ENCODE data around the gene KRT80. TPM values are rescaled to one million over a fixed set of nuclear protein-coding genes. Genes with fewer than 3 reads are reported as not detected.

KRT80 gene
- total RNA-seq, 4 donors from 2014 or later, result 0.16 to 0.54 (median 0.31) TPM; not detected in 1

DNA sequence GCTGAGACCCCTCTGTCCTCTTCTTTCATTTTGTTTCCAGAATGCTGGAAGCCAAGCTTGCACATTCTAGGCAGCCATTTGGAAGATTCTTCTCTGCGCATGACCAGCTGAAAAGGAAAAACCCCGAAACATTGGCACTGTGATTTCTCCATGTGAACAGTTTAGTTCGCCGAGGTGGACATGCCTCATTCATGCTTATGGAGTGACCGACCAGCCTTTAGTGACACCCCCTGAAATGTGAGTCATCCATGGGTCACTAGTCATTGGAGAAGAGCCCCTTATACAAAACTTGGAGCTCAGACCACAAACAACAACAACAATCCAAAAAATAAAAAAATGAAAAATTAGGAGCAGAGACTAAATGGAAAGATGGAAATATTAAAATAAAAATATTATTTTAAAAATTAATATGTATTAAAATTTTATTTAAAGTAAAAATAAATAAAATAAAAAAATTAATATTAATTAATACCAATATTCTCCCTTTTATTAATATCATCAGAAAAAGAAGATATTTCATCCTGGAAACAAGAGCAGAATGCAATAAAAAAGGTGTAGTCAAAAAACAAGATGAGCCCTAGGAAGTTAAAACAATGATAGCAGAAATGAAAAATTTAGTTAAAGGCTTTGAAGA lies 31.7 kb upstream of the KRT80 start:
- H3K9me3 ChIP-seq, result no peaks in the 10 kb centered on the region
- TF ChIP-seq EP300 (IDR thresholded peaks at IDR 0.05) (no peak), POLR2A (IDR thresholded peaks at IDR 0.05) (no peak), POLR2AphosphoS5 (IDR thresholded peaks at IDR 0.05) (no peak)
- TF ChIP-seq, protein P1, sequence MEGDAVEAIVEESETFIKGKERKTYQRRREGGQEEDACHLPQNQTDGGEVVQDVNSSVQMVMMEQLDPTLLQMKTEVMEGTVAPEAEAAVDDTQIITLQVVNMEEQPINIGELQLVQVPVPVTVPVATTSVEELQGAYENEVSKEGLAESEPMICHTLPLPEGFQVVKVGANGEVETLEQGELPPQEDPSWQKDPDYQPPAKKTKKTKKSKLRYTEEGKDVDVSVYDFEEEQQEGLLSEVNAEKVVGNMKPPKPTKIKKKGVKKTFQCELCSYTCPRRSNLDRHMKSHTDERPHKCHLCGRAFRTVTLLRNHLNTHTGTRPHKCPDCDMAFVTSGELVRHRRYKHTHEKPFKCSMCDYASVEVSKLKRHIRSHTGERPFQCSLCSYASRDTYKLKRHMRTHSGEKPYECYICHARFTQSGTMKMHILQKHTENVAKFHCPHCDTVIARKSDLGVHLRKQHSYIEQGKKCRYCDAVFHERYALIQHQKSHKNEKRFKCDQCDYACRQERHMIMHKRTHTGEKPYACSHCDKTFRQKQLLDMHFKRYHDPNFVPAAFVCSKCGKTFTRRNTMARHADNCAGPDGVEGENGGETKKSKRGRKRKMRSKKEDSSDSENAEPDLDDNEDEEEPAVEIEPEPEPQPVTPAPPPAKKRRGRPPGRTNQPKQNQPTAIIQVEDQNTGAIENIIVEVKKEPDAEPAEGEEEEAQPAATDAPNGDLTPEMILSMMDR (IDR thresholded peaks at IDR 0.05), result no peak
- 85 to 100% methylated on average over 1 to 5 of the region's 5 CpGs for WGBS, 2 donors (ENCODE audit: low coverage in 1 of 2)
- H3K4me1 ChIP-seq, result no peaks in the 10 kb centered on the region
- H3K36me3 ChIP-seq, result no peaks in the 10 kb centered on the region
- H3K27ac ChIP-seq, result no peak overlapping the region
- H3K27me3 ChIP-seq, result peaks cover 25% of the 10 kb centered on the region
- ATAC-seq, result no peak
- no peak overlapping the region for H3K4me3 ChIP-seq

DNA sequence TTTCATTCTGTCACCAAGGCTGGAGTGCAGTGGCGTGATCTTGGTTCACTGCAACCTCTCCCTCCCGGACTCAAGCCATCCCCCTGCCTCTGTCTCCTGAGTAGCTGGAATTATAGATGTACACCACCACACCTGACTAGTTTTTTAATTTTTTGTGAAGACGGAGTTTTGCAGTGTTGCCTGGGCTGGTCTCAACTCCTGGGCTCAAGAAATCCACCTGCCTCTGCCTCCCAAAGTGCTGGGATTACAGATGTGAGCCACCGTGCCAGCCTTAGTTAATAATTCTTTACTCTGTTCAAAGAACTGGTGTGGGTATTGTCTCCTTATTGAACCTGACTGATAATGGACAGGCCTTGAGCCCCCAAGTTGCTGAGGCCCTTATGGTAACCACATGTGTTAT lies 30.9 kb upstream of the KRT80 start:
- ATAC-seq, result no peak
- Histone ChIP-seq H3K4me1 (no peaks in the 10 kb centered on the region), H3K27ac (no peak overlapping the region), H3K9me3 (no peaks in the 10 kb centered on the region), H3K36me3 (no peaks in the 10 kb centered on the region), H3K4me3 (no peak overlapping the region), H3K27me3 (peaks cover 25% of the 10 kb centered on the region)
- TF ChIP-seq EP300 (IDR thresholded peaks at IDR 0.05) (no peak), POLR2AphosphoS5 (IDR thresholded peaks at IDR 0.05) (no peak), POLR2A (IDR thresholded peaks at IDR 0.05) (no peak)
- TF ChIP-seq, protein P1 (IDR thresholded peaks at IDR 0.05), result no peak
- 90 to 100% methylated on average over 2 to 4 of the region's 4 CpGs for WGBS, 2 donors (ENCODE audit: low coverage in 1 of 2)

DNA sequence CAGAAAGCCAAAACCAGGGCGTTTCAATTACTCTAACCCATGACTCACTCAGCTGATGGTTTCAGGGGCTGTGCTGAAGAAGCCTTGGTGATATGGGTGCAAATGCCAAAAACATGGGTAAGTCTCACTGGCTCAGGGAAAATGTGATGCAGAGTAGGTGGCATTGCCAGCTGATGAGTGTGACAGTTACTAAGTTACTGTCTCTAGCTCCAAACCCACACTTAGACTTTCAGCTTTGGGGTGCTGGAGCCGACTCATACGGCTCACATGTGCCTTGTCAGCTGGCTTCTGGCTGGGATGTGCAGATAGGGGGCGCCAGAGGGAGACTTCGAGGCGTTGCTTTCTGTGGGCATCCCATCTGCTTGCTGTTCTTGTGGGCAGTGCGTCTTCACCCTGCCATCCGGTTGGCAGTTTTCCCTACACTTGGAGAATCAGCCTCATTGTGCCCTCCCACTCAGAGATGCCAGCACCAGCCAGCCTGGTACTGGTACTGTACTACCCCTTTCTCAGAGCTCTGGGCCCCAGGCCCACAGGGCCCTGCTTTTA lies 30.2 kb upstream of the KRT80 start:
- H3K4me3 ChIP-seq, result no peak overlapping the region
- H3K4me1 ChIP-seq, result no peaks in the 10 kb centered on the region
- WGBS, 2 donors (ENCODE audit: low coverage in 1 of 2), result 24 to 50% methylated on average over 1 to 7 of the region's 8 CpGs
- no peaks in the 10 kb centered on the region for H3K9me3 ChIP-seq
- ATAC-seq, result no peak
- H3K36me3 ChIP-seq, result no peaks in the 10 kb centered on the region
- TF ChIP-seq, protein P1 (IDR thresholded peaks at IDR 0.05), result peak in 2 of 4 experiments; percentile 19 to 52
- no peak for TF ChIP-seq EP300 (IDR thresholded peaks at IDR 0.05)
- H3K27ac ChIP-seq, result no peak overlapping the region
- H3K27me3 ChIP-seq, result peaks cover 25% of the 10 kb centered on the region

DNA sequence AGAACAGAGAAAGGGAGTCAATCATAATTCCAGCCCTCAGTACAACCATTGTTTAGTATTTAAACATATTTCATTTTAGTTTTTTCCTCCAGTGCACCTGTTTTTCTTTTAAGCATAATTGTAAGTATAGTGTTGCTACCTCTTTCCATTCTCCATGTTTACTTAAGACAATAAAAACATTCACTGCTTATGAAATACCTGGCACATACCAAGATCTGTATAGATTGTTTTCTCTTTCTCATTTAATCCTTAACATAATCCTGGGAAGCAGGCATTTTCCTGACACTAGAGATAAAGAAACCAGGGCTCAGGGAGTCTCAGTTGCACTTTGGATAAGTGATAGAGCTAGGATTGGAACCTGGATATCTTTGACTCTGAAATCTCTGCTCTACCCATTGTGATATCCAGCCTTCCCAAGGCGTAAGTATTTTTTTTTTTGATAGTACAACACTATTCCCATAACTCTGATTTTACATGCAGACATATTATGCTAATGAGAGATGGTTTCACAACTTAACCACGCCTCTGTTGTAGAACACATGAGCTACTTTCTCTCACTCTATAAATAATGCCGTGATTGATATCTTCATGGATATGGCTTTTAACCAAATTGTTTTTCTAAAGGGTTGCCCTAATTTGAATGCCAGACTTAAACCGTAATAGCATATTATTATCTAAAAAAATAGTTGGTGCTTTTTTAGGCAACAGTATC lies 29.4 kb upstream of the KRT80 start:
- Histone ChIP-seq H3K4me1 (no peaks in the 10 kb centered on the region), H3K9me3 (no peaks in the 10 kb centered on the region), H3K27ac (no peak overlapping the region), H3K27me3 (peaks cover 25% of the 10 kb centered on the region), H3K4me3 (no peak overlapping the region), H3K36me3 (no peaks in the 10 kb centered on the region)
- TF ChIP-seq, protein P1 (IDR thresholded peaks at IDR 0.05), result no peak
- TF ChIP-seq POLR2A (IDR thresholded peaks at IDR 0.05), result no peak
- 64 to 86% methylated on average over 4 of the region's 4 CpGs for WGBS, 2 donors (ENCODE audit: low coverage in 1 of 2)
- no peak for ATAC-seq

DNA sequence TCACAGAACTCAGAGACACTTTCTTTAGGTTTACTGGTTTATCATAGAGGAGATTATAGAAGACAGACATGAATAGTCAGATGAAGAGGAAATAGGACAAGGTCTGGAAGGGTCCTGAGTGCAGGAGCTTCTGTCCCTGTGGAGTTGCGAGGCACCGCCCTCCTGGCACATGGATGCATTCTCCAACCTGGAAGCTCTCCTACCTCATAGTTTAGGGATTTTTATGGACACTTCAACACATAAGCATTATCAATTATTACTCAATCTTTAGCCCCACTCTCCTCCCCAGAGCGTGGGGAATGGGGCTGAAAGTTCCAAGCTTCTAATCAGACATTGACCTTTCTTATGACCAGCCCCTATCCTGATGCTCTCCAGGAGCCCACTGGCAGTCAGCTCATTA lies 28.7 kb upstream of the KRT80 start:
- Histone ChIP-seq H3K9me3 (no peaks in the 10 kb centered on the region), H3K4me3 (no peak overlapping the region), H3K4me1 (no peaks in the 10 kb centered on the region), H3K36me3 (no peaks in the 10 kb centered on the region), H3K27ac (no peak overlapping the region), H3K27me3 (peaks cover 27% of the 10 kb centered on the region)
- TF ChIP-seq, protein P1 (IDR thresholded peaks at IDR 0.05), result no peak
- TF ChIP-seq EP300 (IDR thresholded peaks at IDR 0.05) (no peak), POLR2A (IDR thresholded peaks at IDR 0.05) (no peak), POLR2AphosphoS5 (IDR thresholded peaks at IDR 0.05) (no peak)
- WGBS, 2 donors (ENCODE audit: low coverage in 1 of 2), result 89 to 93% methylated on average over 3 of the region's 3 CpGs
- no peak for ATAC-seq
